Measurements from ENCODE around the gene SORCS3.

The SORCS3 gene

GRCh38 chr10:105188737-105189462, 547.8 kb downstream of the SORCS3 start:
- DNase-seq (ENCODE audit: low read depth), result no peak

DNA sequence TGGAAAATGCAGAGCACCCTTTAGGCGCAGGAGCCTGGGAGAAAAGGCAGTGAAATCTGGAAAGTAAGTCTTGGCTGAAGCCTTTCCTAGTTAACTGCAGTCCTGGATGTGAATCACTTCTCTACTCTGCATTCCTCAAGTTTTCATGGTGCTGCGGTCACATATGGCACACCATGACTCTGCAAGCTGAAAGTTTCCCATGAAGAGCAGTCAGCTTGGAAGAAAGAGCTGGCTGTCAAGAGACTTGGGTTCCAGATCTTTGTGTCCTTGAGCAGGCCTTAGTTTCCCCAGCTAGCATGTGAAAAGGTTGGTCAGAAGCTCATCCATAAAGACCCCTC, 548.3 kb downstream of the SORCS3 start:
- no peak for DNase-seq (ENCODE audit: low read depth)

DNA sequence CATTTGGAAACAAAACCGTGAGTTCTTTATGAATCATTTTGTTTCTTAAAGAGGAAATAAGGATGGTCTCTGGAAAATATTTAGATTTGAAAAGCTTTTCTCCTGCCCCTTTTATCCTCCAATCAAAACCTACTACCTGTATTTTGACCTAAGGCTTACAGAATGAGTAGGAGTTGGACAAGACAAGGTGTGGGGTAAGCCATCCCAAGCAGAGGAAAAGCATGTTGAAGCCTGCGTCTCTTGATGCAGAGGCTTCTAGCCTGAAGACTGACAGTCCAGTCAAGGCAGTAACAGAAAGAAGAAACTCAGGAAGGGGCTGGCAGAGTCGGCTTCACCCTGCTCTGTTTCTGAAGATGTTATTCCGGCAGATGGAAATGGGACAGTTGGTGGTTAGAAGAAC, 551.1 kb downstream of the SORCS3 start:
- DNase-seq (ENCODE audit: low read depth), result no peak

- no peak for DNase-seq (ENCODE audit: low read depth)
Observed at GRCh38 chr10:105192861-105193260, 551.8 kb downstream of the SORCS3 start.

GRCh38 chr10:105195831-105196230, 554.7 kb downstream of the SORCS3 start:
- DNase-seq (ENCODE audit: low read depth), result no peak

DNA sequence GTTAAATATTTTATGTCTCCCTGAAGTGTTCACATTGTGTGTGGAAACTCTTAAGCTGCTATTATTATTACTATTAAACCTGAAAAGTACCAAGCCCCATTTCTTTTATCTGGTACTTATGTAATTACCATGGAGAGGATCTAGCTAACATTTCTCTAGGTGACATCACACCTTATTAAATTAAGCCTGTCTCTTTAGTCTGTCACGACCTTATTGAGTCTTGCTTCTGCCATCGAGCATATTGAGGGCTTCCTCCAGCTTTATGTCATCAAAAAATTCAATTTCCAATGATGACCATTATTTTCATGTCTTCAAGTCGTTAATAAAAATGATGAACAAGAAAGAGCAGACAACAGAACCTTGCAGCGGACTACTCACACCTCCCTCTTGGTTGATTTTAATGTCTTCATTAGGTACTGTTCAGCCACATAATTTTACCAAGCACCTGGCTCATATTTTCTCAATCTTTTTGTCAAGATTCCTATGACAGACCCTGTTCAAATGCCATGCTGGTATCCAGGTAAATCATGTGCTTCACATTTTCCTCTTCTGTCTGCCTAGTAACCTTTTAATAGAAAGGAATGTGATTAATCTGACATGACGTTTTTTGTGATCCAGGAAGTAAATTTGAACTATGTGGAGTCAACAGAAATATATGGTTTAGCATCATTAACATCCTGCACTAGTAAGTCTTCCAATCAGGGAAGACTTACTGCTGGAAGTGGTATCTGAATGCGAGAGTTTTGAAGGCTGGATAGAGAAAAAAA, 556.7 kb downstream of the SORCS3 start:
- no peak for DNase-seq (ENCODE audit: low read depth)

- DNase-seq (ENCODE audit: low read depth), result no peak
Observed at GRCh38 chr10:105206616-105207015, 565.5 kb downstream of the SORCS3 start.

- no peak for DNase-seq (ENCODE audit: low read depth)
Observed at GRCh38 chr10:105207476-105207995, 566.4 kb downstream of the SORCS3 start.

DNA sequence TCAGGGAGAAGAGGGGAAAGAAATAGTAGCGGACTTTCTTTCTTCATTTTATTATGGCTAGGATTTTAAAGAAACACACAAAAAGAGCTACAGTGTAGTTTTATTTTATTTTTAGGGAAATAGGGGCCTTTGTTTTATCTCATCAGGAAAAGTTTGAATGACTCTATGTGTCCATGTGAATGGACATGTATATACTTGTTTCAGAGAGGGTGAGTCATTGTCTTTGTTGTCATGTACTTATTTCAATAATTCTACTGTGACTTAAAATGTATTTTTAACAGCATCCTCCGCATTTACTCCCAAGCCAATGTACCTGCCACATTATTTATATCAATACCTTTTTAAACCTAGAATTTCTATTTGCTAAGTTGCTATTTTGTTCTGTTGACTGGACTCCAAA, 569.5 kb downstream of the SORCS3 start:
- no peak for DNase-seq (ENCODE audit: low read depth)

GRCh38 chr10:105237685-105238084, 596.6 kb downstream of the SORCS3 start:
- no peak for DNase-seq (ENCODE audit: low read depth)

- no peak for DNase-seq (ENCODE audit: low read depth)
Observed at GRCh38 chr10:105239311-105240219, 598.5 kb downstream of the SORCS3 start.

GRCh38 chr10:105241254-105241653, 600.2 kb downstream of the SORCS3 start:
- DNase-seq (ENCODE audit: low read depth), result no peak

GRCh38 chr10:105243381-105243780, 602.3 kb downstream of the SORCS3 start:
- DNase-seq (ENCODE audit: low read depth), result no peak

DNA sequence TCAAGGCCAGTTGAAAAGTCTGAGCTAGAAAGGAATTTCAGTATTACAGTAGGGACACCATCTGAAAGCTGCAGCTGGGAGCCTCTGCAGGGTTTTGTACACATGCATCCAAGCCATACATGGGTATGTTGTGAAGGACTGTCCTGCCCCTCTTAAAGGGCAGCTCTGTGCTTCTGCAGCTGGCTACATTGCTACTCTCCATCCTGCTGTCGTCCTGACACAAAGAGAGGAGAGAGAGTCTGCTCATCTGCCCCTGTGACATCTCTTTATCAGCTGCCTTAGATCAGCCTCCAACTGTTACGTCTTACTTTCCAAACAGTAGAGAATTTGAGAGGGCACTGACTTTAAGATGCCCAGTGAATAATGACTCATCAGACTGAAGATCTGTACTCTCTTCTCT, 602.7 kb downstream of the SORCS3 start:
- DNase-seq (ENCODE audit: low read depth), result no peak

- no peak for DNase-seq (ENCODE audit: low read depth)
Observed at GRCh38 chr10:105247831-105248499, 606.9 kb downstream of the SORCS3 start.

DNA sequence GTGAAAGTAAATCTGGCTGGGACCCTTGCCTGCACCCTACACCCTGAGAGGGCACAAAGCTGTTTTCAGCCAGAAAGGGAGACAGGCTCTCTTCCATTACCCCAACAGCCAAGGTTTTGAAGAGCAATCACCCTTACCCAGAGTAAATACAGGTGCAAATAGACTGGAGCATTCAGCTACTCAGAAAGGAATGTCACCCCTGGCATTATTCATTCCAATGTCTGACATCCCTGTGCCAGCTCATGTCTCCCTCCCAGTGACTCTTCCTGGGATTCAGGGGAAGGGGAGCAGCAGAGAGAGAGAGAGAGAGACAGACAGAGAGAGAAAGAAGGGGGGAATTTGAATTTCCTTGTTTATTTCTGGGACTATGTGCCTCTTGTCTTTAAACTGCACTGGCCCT, 611.8 kb downstream of the SORCS3 start:
- DNase-seq (ENCODE audit: low read depth), result no peak

- no peak for DNase-seq (ENCODE audit: low read depth)
Observed at GRCh38 chr10:105253515-105254212, 612.6 kb downstream of the SORCS3 start.

- DNase-seq (ENCODE audit: low read depth), result no peak
Observed at GRCh38 chr10:105258036-105258673, 617.1 kb downstream of the SORCS3 start.

- DNase-seq (ENCODE audit: low read depth), result no peak
Observed at GRCh38 chr10:105258674-105259065, 617.6 kb downstream of the SORCS3 start.

DNA sequence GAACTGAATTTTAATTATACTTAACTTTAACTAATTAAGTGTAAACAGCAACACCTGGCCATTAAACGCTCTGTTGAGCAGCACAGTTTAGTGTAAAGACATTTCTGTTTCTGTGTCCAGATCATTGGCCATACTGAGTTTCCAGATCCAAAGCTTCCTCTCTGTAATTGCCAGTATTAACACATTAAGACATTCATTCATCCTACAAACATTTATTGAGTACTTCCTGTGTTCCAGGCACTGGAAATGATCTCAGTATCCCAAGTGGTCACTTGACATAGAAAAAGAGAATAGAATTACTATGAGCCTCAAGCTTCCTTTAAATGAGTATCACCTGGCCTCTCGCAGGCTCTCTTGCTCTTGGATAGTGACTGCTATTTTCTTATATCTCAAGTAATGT, 618.1 kb downstream of the SORCS3 start:
- no peak for DNase-seq (ENCODE audit: low read depth)

- DNase-seq (ENCODE audit: low read depth), result no peak
Observed at GRCh38 chr10:105262666-105263065, 621.6 kb downstream of the SORCS3 start.

Measured in stimulated activated CD8-positive, alpha-beta memory T cell treated with anti-CD3 and anti-CD28 coated beads, Interleukin-15, amount 100 ng/mL, for 1 hour (primary cell).